Measurements from ENCODE around the gene ZNF362. TPM values are rescaled to one million over a fixed set of nuclear protein-coding genes. Genes with fewer than 3 reads are reported as not detected.

Gene ZNF362
- polyA plus RNA-seq, 1 of the 3 experiments (the other 2 are of a cell fraction): 17.1 TPM

- Histone ChIP-seq H2AFZ (ENCODE audit: low read depth) (no peak overlapping the region), H3K4me3 (ENCODE audit: low read depth in 2 of 2, low read length in 1 of 2) (no peak overlapping the region), H3K36me3 (replicated peaks in 1 of 2; ENCODE audit: control insufficient read depth in 1 of 2, insufficient read depth in 2 of 2, low read length in 1 of 2) (peaks cover 24 to 34% of the 10 kb centered on the region in 2 experiments), H3F3A (replicated peaks; ENCODE audit: insufficient read depth) (no peaks in the 10 kb centered on the region), H3K27me3 (ENCODE audit: insufficient read depth) (no peaks in the 10 kb centered on the region), H3K27ac (ENCODE audit: low read depth in 2 of 2, low read length in 1 of 2) (peak overlapping the region in 1 of 2 experiments; percentile 16; a peak in 1 of 4 replicates), H4K20me1 (ENCODE audit: insufficient read depth) (0 out of 2 replicates have a peak, but pooled peaks cover 2% of the 10 kb centered on the region), H3K9ac (no peak overlapping the region), H3K4me1 (ENCODE audit: control insufficient read depth in 1 of 2, insufficient read depth in 2 of 2, low read depth in 1 of 2, low read length in 1 of 2) (peaks cover 0 to 10% of the 10 kb centered on the region in 2 experiments; a peak in 2 of 4 replicates), H3K79me2 (ENCODE audit: insufficient read depth) (peaks cover 3% of the 10 kb centered on the region; the same call in 1 of the 2 replicates), H3K9me3 (no peaks in the 10 kb centered on the region), H3K9me2 (no peaks in the 10 kb centered on the region), H3K4me2 (no peak overlapping the region)
- POLR2A ChIA-PET: no interaction called here
- WGBS (ENCODE audit: low lambda C conversion rate): 80% methylated on average over 8 of the region's 8 CpGs
- CTCF ChIA-PET: interaction anchor here (1.0 kb wide), 1 partner anchor 9 kb away, joined by 4 read pairs; no protein-coding TSS in a partner anchor
- DNase-seq: no peak
- TF ChIP-seq NFIC (IDR thresholded peaks at IDR 0.05; ENCODE audit: borderline replicate concordance) (no peak), GATA2 (CRISPR knock-in tag; IDR thresholded peaks at IDR 0.05) (no peak), RCOR1 (IDR thresholded peaks at IDR 0.05; ENCODE audit: low read length) (no peak), REST (IDR thresholded peaks at IDR 0.05; ENCODE audit: low read depth, low read length) (no peak), FOSL2 (IDR thresholded peaks at IDR 0.05; ENCODE audit: borderline replicate concordance, low read depth) (no peak), MAX (IDR thresholded peaks at IDR 0.05; ENCODE audit: low read depth) (no peak), NRF1 (IDR thresholded peaks at IDR 0.05; ENCODE audit: low read depth, low read length) (no peak), TEAD4 (IDR thresholded peaks at IDR 0.05; ENCODE audit: borderline replicate concordance, insufficient read depth) (no peak), TAF1 (IDR thresholded peaks at IDR 0.05; ENCODE audit: borderline replicate concordance, low read depth, low read length) (no peak), USF2 (IDR thresholded peaks at IDR 0.05; ENCODE audit: borderline replicate concordance, low read depth, low read length) (no peak), FOXM1 (IDR thresholded peaks at IDR 0.05; ENCODE audit: low read depth) (no peak), GABPA (IDR thresholded peaks at IDR 0.05; ENCODE audit: low read depth) (no peak), YY1 (IDR thresholded peaks at IDR 0.05; ENCODE audit: low read depth) (no peak), RFX5 (IDR thresholded peaks at IDR 0.05; ENCODE audit: low read length) (no peak)
Measured at GRCh38 chr1:33286451-33287185, 30.3 kb downstream of the ZNF362 start.

All from SK-N-SH (cell line).